GM12873 (cell line): ENCODE results near the gene RUSC1.

ENCODE experiments used
- TF ChIP-seq, protein P1 (sequence below): IDR thresholded peaks from 2 replicates; pipeline ENCODE4 v1.5.1; 2012; ENCODE audit warnings: low read depth, mild to moderate bottlenecking, moderate library complexity, low read length, control low read depth; ENCODE audit not compliant: insufficient read depth; ENCODE audit errors: missing control alignments

The RUSC1 gene

GRCh38 chr1:155287987-155288543, 32.6 kb upstream of the RUSC1 start:
- TF ChIP-seq, protein P1, sequence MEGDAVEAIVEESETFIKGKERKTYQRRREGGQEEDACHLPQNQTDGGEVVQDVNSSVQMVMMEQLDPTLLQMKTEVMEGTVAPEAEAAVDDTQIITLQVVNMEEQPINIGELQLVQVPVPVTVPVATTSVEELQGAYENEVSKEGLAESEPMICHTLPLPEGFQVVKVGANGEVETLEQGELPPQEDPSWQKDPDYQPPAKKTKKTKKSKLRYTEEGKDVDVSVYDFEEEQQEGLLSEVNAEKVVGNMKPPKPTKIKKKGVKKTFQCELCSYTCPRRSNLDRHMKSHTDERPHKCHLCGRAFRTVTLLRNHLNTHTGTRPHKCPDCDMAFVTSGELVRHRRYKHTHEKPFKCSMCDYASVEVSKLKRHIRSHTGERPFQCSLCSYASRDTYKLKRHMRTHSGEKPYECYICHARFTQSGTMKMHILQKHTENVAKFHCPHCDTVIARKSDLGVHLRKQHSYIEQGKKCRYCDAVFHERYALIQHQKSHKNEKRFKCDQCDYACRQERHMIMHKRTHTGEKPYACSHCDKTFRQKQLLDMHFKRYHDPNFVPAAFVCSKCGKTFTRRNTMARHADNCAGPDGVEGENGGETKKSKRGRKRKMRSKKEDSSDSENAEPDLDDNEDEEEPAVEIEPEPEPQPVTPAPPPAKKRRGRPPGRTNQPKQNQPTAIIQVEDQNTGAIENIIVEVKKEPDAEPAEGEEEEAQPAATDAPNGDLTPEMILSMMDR = no peak

- TF ChIP-seq, protein P1 = no peak
Measured at GRCh38 chr1:155293086-155293749, 27.5 kb upstream of the RUSC1 start.

DNA sequence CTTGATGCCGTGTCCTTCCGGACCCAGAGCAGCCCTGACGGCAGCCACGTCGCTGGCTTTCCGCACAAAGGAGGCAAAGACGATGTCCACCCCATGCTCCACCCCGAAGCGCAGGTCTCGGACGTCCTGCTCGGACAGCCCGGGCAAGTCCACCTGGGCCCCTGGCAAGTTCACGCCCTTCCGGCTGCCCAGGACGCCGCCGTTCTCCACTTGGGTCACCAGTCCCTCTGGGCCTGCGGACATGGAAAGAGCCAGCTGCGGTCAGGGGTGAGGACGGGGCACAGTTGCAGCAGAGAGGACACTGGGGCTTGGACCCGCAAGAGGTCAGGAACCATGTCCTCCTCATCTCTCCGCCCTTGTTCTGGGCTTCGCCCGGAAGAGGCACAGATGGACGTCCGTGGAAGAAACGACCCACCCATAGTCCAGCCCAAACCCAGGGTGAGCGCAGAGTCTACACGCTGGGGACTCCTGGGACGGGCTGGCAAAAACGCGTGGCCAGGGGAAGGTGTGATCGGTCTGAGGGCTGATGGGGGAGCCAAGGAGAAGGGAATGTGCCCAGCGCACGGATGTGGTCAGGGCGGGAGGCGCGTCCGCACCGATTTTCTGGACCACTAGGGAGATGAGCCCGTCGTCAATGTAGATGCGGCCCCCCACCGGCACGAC, 26.0 kb upstream of the RUSC1 start:
- TF ChIP-seq, protein P1 = no peak

GRCh38 chr1:155295183-155295941, 25.3 kb upstream of the RUSC1 start:
- TF ChIP-seq, protein P1 = no peak

DNA sequence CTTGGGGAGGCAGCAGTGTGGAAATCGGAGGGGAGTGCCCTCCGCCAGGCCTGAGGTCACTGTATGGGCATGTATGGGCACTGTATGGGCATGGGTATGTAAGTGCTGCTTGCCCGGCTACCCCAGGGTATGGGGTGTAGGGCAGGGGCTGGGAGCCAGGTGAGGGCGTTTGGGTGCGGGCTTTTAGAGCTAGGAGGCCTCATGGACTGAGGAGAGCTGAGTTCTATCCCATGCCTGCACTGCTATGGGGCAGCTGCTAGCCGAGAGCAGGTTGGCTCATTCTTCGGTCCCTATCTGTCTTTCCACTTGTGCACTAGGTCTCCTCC, 24.8 kb upstream of the RUSC1 start:
- TF ChIP-seq, protein P1 = no peak

DNA sequence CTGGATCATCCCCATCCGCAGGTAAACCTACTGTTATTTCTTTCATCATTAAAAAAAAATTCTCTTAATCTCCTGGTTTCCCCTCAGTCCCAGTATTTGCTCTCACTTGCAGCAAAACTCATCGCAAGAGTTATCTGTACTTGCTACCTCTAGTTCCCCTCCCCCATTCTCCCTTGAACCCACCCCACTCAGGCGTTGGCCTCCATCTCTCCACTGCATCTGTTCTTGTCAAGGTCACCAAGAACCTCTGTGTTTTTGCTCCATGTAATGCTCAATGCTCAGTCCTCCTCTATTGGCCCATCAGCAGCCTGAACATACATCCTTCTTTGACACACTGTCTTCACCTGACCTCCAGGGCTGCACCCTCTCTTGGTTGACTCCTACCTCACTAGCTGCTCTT, 24.0 kb upstream of the RUSC1 start:
- TF ChIP-seq, protein P1 = no peak

DNA sequence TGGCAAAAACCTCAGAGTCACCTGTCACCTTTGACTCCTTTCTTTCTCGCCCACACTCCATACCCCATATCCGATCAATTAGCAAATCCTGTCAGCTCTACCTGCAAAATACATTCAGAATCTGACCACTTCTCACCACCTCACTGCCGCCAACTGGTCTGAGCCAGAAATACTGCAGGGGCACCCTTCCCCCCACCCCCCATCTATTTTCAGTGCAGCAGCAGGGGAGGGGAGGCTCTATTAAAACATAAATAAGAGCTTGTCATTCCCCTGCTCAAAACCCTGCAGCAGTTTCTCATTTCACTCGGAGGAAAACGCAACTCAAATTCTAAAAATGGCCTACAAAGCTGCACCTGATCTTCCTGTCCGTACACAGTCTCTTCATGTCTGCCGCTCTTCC, 23.3 kb upstream of the RUSC1 start:
- TF ChIP-seq, protein P1 = no peak
